ENCODE data around the gene RTN4RL2.

GRCh38 chr11:57424137-57424791, 36.1 kb upstream of the RTN4RL2 start:
- TF ChIP-seq CTCF (IDR thresholded peaks at IDR 0.05; ENCODE audit: low read depth, low read length, poor library complexity, severe bottlenecking) (no peak), EZH2phosphoT487 (IDR thresholded peaks at IDR 0.05; ENCODE audit: borderline replicate concordance, low read length) (no peak)

Data from DOHH2 (cell line).